ENCODE results near the gene CHRNA9.

The CHRNA9 gene

DNA sequence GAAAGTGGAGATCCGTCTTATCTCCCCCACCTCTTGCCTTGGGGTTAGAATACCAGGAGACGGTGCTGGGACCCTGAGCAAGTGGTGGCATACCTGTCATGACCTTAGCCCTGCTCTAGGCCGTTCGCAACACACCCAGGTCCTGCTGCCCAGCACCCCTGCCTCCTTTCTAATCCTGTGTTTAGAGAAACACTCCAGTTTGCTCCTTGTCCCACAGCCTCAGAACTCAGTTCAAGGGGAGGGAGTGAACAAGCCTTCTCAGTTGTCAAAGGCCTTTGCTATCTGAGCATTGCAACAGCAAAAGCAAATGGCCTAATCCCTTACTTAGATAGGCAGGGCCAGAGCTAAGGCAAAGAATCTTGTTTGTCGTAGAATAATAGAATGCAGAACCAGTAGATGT, 67.9 kb downstream of the CHRNA9 start:
- Mint-ChIP-seq H3K27me3 (peaks cover 38% of the 10 kb centered on the region), H3K27ac (ENCODE audit: low read depth) (no peak overlapping the region), H3K9me3 (peaks cover 10% of the 10 kb centered on the region), H3K4me3 (no peak overlapping the region), H3K36me3 (ENCODE audit: insufficient read depth) (no peaks in the 10 kb centered on the region), H3K4me1 (no peaks in the 10 kb centered on the region)
- no peak for DNase-seq (ENCODE audit: low spot score in 2 of 2)
- no peak for ATAC-seq (replicated peaks; ENCODE audit: extremely low read depth, poor library complexity, severe bottlenecking)

Measured in central memory CD8-positive, alpha-beta T cell (primary cell).